K562 (cell line): ENCODE data around the gene PIK3CB. TPM values are rescaled to one million over a fixed set of nuclear protein-coding genes. Genes with fewer than 3 reads are reported as not detected.

Experiments used
- BRD9 ChIP-seq: fragments of 450-650 bp; IDR thresholded peaks from 2 replicates; pipeline ENCODE4 v1.6.1; 2018; ENCODE audit warnings: low read depth; ENCODE audit not compliant: partially characterized antibody
- CEBPG ChIP-seq, 3 experiments: fragments of 200-800 bp in 1 of 3; sonication (Bioruptor generic) in 1 of 3; sonication (generic) in 1 of 3; formaldehyde crosslinking in 1 of 3; IDR thresholded peaks in 2 of 3; conservative IDR thresholded peaks in 1 of 3; 2 replicates each; pipeline versions ENCODE4 v1.6.1 to v1.8.0; 2016 to 2022; ENCODE audit warnings: missing compliant biosample characterization in 2 of 3, missing genetic modification characterization in 2 of 3, mild to moderate bottlenecking in 1 of 3, missing genetic modification reagents in 1 of 3
- ETV1 ChIP-seq: fragments of 450-650 bp; conservative IDR thresholded peaks from 2 replicates; pipeline ENCODE4 v1.6.1; 2016; ENCODE audit warnings: missing genetic modification characterization, control low read depth, low read depth, missing compliant biosample characterization
- FOXA3 ChIP-seq, 2 experiments: fragments of 450-650 bp in 1 of 2; sonication (generic) in 1 of 2; formaldehyde crosslinking; IDR thresholded peaks in 1 of 2; conservative IDR thresholded peaks in 1 of 2; 2 replicates each; pipeline versions ENCODE4 v1.4.0 to v1.8.0; 2020 to 2022; ENCODE audit warnings: mild to moderate bottlenecking in 2 of 2, missing genetic modification reagents in 1 of 2
- HDAC3 ChIP-seq: fragments of 450-650 bp; IDR thresholded peaks from 2 replicates; pipeline ENCODE4 v1.6.1; 2018; ENCODE audit warnings: borderline replicate concordance, mild to moderate bottlenecking, moderate library complexity; ENCODE audit not compliant: partially characterized antibody
- KAT8 ChIP-seq: fragments of 450-650 bp; IDR thresholded peaks from 2 replicates; pipeline ENCODE4 v1.6.1; 2016; ENCODE audit warnings: low read depth, mild to moderate bottlenecking
- PHF20 ChIP-seq: fragments of 450-650 bp; IDR thresholded peaks from 2 replicates; pipeline ENCODE4 v1.6.1; 2018; ENCODE audit not compliant: partially characterized antibody
- RAD21 ChIP-seq, 2 experiments: fragments of 250-450 bp in 1 of 2; fragments of 450-650 bp in 1 of 2; sonication (Bioruptor Pico) in 1 of 2; formaldehyde crosslinking in 1 of 2; IDR thresholded peaks in 1 of 2; conservative IDR thresholded peaks in 1 of 2; 2 replicates each; pipeline versions ENCODE4 v1.4.0 to v1.8.0; 2020 to 2022; ENCODE audit warnings: mild to moderate bottlenecking in 2 of 2, moderate library complexity in 1 of 2
- RBM22 ChIP-seq: fragments of 200-400 bp; formaldehyde crosslinking; IDR thresholded peaks from 2 replicates; pipeline ENCODE4 v1.6.1; 2018; ENCODE audit warnings: low read length, low read depth; ENCODE audit not compliant: poor library complexity, severe bottlenecking
- SIN3B ChIP-seq: fragments of 450-650 bp; IDR thresholded peaks from 2 replicates; pipeline ENCODE4 v1.6.1; 2017; ENCODE audit warnings: low read depth, mild to moderate bottlenecking, moderate library complexity
- SMAD4 ChIP-seq: fragments of 250-450 bp; sonication (Bioruptor Pico); conservative IDR thresholded peaks from 2 replicates; pipeline ENCODE4 v1.8.0; 2021; ENCODE audit warnings: inconsistent platforms, mild to moderate bottlenecking, moderate library complexity
- TAF1 ChIP-seq: IDR thresholded peaks from 2 replicates; pipeline ENCODE4 v1.6.1; 2011; ENCODE audit warnings: mild to moderate bottlenecking, low read length, moderate library complexity; ENCODE audit not compliant: insufficient read depth, control insufficient read depth, severe bottlenecking; ENCODE audit errors: extremely low read depth
- USF1 ChIP-seq: sonication (generic); formaldehyde crosslinking; IDR thresholded peaks from 2 replicates; pipeline ENCODE4 v1.9.0; 2022; ENCODE audit warnings: mild to moderate bottlenecking, missing genetic modification reagents
- ZBTB1 ChIP-seq: sonication (generic); formaldehyde crosslinking; IDR thresholded peaks from 2 replicates; pipeline ENCODE4 v1.8.1; 2023; ENCODE audit warnings: missing genetic modification reagents, low read depth, mild to moderate bottlenecking, borderline replicate concordance
- ZC3H4 ChIP-seq: sonication (generic); formaldehyde crosslinking; IDR thresholded peaks from 2 replicates; pipeline ENCODE4 v1.9.0; 2021; ENCODE audit warnings: missing genetic modification reagents, borderline replicate concordance
- ZNF146 ChIP-seq: IDR thresholded peaks from one replicate; pipeline ENCODE4 v1.6.1; 2018; ENCODE audit warnings: missing compliant biosample characterization; ENCODE audit not compliant: unreplicated experiment
- ZNF239 ChIP-seq: fragments of 250-450 bp; sonication (Bioruptor Pico); IDR thresholded peaks from 2 replicates; pipeline ENCODE4 v1.4.0; 2020; ENCODE audit warnings: mild to moderate bottlenecking
- polyA plus RNA-seq, 8 experiments: library from polyadenylated mRNA; depleted of rRNA in 4 of 8; stranded (reverse) in 5 of 8; unstranded in 3 of 8; fragments of >200 nt; fragmentation: Nextera tagmentation in 2 of 8; fragmentation: Illumina TruSeq in 1 of 8; extraction: Ambion mirVana in 2 of 8; extraction: Trizol in 1 of 8; gene quantifications; 2 replicates each; pipeline versions ENCODE4 v1.2.1 to v1.2.3, GENCODE V29; 2011 to 2014; ENCODE audit warnings: inconsistent platforms in 1 of 8, missing spikeins in 1 of 8
- total RNA-seq, 7 experiments: library from RNA; depleted of rRNA in 6 of 7; stranded (reverse); fragments of >200 nt in 6 of 7; fragmentation: Illumina TruSeq in 2 of 7; extraction: Trizol in 2 of 7; gene quantifications; 2 replicates each; pipeline versions ENCODE4 v1.2.1 to v1.2.3, GENCODE V29; 2011 to 2021; ENCODE audit warnings: low replicate concordance in 1 of 7
- TF ChIP-seq, protein P1 (sequence below): fragments of 450-650 bp; IDR thresholded peaks from 2 replicates; pipeline ENCODE4 v1.6.1; 2014; ENCODE audit warnings: low read depth, mild to moderate bottlenecking, moderate library complexity, borderline replicate concordance
- TF ChIP-seq, protein P2 (sequence below): fragments of 450-650 bp; formaldehyde crosslinking; IDR thresholded peaks from 2 replicates; pipeline ENCODE4 v1.4.0; 2020; ENCODE audit warnings: mild to moderate bottlenecking, moderate library complexity
- TF ChIP-seq, protein P3 (sequence below): fragments of 250-450 bp; sonication (Bioruptor Pico); IDR thresholded peaks from 2 replicates; pipeline ENCODE4 v1.8.0; 2022; ENCODE audit warnings: moderate library complexity, mild to moderate bottlenecking, inconsistent platforms

The PIK3CB gene
- total and polyA plus RNA-seq, 9 of the 15 experiments (the other 6 are each of a cell fraction or from before 2014, with no cell fraction given) = 15.3 to 62.6 (median 28.3) TPM

DNA sequence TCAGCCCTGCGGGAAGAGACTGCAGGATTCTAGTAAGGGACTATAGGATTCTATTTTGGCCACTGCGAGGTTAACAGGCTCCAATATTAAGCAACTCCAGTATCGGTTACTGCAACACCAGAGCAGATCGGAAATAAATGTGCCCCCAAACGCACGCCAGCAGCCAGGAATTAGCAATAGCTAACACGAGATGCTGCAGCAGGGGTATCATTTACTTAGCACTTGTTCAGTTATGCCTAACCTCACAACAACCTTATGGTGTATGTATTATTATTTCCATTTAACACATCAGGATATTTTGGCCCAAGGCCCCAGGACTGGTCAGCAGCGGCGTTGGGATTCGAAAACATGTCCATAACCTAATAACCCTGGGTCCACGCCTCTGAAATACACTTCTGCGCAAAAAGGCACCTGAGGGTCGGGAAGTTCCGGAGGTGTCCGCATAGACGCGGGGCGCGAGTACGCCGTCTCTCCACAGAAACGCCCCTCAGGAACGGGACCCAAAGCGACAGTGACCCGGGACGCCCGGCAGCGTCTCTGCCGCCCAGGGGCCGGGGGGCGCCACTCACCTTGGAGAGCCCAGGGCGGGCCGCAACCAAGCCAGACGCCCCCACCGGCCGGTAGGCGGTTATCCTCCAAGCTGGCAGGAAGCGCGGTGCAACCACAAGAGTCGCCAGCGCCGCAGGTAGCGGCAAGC lies 681 bp downstream of the PIK3CB start (continued):
- TF ChIP-seq SMAD4 (CRISPR knock-in tag) (peak; percentile 88), RBM22 (peak; percentile 25), FOXA3 (CRISPR knock-in tag; conservative IDR thresholded peaks at IDR 0.05 in 1 of 2, IDR thresholded peaks at IDR 0.05 in 1 of 2) (no peak), ZBTB1 (CRISPR knock-in tag) (peak; percentile 99), BRD9 (peak; percentile 66), ZNF146 (CRISPR knock-in tag) (no peak), USF1 (CRISPR knock-in tag) (no peak), ETV1 (peak; percentile 32; the same call in 1 of the 2 replicates), HDAC3 (no peak), SIN3B (peak; percentile 36; the same call in 1 of the 2 replicates), KAT8 (no peak), ZNF239 (CRISPR knock-in tag) (no peak), TAF1 (peak; percentile 51), ZC3H4 (CRISPR knock-in tag) (peak; percentile 67; the same call in 1 of the 2 replicates), PHF20 (no peak), RAD21 (CRISPR knock-in tag; conservative IDR thresholded peaks at IDR 0.05 in 1 of 2, IDR thresholded peaks at IDR 0.05 in 1 of 2) (peak; percentile 61 to 70), CEBPG (CRISPR knock-in tag; IDR thresholded peaks at IDR 0.05) (0 out of 2 replicates have a peak, but pooled peaks have one; percentile 11), CEBPG (tag; conservative IDR thresholded peaks at IDR 0.05 in 1 of 2, IDR thresholded peaks at IDR 0.05 in 1 of 2) (peak; percentile 80 to 81)
- TF ChIP-seq, protein P1, sequence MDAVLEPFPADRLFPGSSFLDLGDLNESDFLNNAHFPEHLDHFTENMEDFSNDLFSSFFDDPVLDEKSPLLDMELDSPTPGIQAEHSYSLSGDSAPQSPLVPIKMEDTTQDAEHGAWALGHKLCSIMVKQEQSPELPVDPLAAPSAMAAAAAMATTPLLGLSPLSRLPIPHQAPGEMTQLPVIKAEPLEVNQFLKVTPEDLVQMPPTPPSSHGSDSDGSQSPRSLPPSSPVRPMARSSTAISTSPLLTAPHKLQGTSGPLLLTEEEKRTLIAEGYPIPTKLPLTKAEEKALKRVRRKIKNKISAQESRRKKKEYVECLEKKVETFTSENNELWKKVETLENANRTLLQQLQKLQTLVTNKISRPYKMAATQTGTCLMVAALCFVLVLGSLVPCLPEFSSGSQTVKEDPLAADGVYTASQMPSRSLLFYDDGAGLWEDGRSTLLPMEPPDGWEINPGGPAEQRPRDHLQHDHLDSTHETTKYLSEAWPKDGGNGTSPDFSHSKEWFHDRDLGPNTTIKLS = peak; percentile 71; the same call in 1 of the 2 replicates
- TF ChIP-seq, protein P2, sequence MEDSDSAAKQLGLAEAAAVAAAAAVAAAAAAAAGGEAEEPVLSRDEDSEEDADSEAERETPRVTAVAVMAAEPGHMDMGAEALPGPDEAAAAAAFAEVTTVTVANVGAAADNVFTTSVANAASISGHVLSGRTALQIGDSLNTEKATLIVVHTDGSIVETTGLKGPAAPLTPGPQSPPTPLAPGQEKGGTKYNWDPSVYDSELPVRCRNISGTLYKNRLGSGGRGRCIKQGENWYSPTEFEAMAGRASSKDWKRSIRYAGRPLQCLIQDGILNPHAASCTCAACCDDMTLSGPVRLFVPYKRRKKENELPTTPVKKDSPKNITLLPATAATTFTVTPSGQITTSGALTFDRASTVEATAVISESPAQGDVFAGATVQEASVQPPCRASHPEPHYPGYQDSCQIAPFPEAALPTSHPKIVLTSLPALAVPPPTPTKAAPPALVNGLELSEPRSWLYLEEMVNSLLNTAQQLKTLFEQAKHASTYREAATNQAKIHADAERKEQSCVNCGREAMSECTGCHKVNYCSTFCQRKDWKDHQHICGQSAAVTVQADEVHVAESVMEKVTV (CRISPR knock-in tag) = peak; percentile 44; the same call in 1 of the 2 replicates
- TF ChIP-seq, protein P3, sequence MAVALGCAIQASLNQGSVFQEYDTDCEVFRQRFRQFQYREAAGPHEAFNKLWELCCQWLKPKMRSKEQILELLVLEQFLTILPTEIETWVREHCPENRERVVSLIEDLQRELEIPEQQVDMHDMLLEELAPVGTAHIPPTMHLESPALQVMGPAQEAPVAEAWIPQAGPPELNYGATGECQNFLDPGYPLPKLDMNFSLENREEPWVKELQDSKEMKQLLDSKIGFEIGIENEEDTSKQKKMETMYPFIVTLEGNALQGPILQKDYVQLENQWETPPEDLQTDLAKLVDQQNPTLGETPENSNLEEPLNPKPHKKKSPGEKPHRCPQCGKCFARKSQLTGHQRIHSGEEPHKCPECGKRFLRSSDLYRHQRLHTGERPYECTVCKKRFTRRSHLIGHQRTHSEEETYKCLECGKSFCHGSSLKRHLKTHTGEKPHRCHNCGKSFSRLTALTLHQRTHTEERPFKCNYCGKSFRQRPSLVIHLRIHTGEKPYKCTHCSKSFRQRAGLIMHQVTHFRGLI (CRISPR knock-in tag) = no peak
